GM18502 (cell line): ENCODE data around the gene CLMP.
"Not testable (repeated sequence)": the region's sequence is repeated elsewhere in the genome, so short reads cannot be mapped to it uniquely, and the experiment has no call there.

Source experiments
- ATAC-seq: cut with Tn5 transposase; IDR thresholded peaks from one replicate; pipeline ENCODE4 v1.9.1; 2021; ENCODE audit warnings: mild to moderate bottlenecking; ENCODE audit not compliant: unreplicated experiment, poor library complexity

CLMP gene

GRCh38 chr11:123148965-123149364 is 46.1 kb downstream of the CLMP start:
- ATAC-seq: no peak

DNA sequence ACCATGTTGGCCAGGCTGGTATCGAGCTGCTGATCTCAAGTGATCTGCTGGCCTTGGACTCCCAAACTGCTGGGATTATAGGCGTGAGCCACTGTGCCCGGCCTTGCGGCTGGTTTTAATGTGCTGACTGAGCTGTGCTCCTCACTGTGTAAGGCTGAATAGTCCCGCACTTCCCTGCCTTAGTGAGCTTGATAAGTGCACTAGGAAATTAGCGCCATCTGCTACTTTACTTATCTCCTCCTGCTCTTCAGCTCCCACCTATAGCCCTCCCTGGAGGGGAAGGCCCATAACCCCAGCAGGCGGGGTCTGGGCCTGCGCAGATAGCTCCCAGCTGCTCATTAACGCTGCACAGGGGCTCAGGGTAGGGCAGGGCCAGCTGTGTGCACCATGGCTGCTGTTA is 49.4 kb downstream of the CLMP start:
- ATAC-seq: no peak

- no peak for ATAC-seq
Measured at GRCh38 chr11:123145220-123145619, 49.8 kb downstream of the CLMP start.

DNA sequence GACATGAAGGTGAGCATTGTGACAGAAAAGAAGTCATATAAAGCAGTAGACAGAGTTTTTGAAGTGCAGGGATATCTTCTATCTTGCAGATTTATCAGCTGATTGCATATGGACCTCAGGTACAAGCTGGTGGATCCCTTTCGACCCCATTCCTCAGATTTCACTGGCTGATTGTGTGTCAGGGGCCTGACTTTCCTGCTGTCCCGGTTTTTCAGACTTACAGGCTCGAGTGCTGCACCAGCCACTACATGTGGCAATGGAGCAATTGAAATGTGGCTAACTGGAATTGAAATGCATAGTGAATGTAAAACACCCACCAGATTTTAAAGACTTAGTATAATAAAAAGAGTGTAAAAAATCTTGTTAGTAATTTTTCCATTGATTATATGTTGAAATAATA is 50.3 kb downstream of the CLMP start:
- no peak for ATAC-seq

- ATAC-seq: no peak
Measured at GRCh38 chr11:123143921-123144320, 51.1 kb downstream of the CLMP start.

DNA sequence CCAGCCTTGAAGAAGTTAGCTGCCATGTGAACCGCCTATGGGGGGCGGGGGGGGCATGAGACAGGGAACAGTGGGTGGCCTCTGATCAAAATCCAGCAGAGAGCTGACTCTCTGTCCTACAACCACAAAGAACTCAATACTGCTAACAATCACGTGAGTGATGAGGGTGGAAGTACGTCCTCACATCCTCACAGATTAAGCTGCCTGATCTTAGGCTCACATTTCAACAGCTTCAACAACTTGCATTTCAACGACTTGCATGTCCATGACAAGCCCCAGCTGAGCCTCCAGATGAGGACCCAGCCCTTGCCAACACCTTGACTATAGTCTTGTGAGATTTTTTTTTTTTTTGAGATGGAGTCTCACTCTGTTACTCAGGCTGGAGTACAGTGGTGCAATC is 51.6 kb downstream of the CLMP start:
- ATAC-seq: no peak

DNA sequence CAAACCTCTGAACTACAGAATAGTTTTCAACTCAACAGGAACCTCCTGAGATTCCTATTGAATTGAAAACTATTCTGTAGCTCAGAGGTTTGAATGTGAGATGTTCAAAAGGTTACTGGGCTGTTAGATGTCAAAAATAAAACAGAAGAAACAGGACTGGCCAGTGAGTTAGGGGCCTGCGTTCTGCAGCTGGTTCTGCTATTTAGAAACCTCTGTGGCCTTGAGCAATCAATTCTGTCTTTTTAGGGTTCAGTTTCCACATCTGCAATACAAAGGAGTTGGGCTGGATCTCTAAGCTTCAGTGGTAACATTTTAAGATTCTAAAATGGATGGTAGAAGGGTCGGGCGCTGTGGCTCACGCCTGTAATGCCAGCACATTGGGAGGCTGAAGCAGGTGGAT is 55.8 kb downstream of the CLMP start:
- no peak for ATAC-seq

- ATAC-seq: no peak
Measured at GRCh38 chr11:123137431-123138224, 57.4 kb downstream of the CLMP start.

DNA sequence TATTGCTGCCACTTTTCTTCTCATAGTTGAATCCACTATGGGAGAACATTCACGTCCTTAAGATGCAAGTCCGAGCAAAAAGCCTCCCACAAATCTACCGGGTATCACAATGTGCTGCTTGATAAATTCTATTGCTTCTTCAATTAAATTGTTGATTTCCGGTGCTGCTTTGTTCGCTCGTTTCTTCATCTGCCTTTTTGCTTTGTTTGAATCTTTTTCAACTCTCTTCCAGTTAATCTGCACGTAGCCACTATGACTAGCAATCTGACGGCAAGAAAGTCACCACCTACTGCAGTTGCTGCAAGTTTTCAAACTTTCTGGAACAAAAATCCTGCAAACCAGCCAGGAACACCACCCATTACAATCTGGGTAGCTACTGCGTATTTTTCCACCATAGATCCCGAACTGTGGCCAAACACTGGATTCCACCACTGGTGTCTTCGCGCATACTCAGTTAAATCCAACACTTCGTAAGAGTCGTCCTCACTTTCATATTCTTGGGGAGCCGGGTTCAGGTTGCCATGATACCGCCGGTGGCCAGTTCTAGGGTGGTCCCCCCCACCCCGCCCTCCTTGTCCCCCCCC is 59.1 kb downstream of the CLMP start:
- no peak for ATAC-seq

DNA sequence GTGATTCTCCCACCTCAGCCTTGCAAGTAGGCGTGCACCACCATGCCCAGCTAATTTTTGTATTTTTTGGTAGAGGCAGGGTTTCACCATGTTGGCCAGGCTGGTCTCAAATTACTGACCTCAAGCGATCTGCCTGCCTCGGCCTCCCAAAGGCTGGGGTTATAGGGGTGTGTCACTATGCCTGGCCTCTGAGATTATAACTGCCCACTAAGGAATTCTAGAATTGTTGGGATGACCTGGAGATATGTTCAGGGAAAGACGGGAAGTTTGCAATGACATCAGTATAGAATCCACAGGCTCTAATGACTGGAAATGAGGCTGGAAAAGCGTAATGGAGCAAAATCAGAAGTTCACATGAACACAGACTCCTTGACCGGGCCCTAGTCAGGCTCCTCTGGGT is 62.2 kb downstream of the CLMP start:
- ATAC-seq: no peak

DNA sequence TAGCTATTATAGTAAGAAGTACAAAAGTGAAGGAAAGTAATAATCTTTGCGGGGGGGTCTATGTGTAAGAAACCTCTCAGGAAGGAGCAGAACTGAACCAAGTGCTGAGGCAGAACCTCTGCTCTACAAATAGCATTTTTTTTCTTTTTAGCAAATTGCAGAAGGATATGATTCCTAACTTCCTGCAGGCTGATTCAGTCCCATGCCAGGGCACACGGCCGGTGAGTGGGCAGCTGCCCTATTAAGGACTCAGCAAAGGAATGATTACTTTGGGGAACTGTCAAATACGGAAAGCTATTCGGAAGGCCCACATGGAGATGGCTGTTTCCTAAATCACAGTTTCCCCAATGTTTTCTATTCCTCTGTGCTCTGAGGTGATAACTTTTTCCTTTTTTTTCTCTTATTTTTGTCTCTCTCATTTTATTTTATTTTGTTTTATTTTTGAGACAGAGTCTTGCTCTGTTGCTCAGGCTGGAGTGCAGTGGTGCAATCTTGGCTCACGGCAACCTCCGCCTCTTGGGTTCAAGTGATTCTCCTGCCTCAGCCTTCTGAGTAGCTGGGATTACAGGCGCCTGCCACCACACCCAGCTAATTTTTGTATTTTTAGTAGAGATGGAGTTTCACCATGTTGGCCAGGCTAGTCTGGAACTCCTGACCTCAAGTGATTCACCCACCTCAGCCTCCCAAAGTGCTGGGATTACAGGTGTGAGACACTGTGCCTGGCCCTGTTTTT is 62.8 kb downstream of the CLMP start:
- ATAC-seq: not testable (repeated sequence)

DNA sequence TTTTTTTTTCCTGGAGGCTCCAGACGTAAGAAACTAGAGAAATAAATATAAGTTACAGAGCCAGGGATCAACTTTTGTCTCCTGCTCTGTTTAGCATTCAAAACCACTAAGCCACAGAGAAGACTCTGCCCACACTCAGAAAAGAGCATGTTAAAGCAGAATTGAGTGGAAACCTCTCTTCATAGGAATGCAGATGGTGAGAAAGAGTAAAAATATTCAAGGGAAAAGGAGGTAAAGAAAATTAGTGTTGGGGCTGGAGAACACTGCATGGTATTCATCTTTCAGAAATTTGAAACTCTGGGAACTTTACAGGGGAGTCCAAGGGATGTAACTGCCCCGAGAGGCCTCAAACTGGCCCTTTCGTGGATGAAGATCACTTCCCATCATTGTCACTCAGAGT is 65.1 kb downstream of the CLMP start:
- no peak for ATAC-seq

DNA sequence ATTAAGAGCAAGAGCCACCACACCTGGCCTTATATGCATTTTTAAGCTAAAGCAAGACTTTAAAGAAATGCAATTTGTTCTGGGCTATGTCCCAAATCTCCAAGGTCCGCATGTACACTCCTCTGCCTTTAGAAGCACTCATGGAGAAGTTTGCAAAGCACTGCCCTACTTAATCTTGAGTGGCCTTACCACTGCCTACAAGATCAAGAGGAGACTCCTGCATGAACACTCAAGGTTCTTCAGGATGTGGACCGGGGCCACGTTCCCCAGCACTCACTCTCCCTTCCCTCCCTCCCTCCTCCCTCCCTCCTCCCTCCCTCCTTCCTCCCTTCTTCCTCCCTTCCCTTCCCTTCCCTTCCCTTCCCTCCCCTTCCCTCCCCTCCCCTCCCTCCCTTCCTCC is 69.9 kb downstream of the CLMP start:
- no peak for ATAC-seq

GRCh38 chr11:123122852-123123251 is 72.2 kb downstream of the CLMP start:
- ATAC-seq: no peak

DNA sequence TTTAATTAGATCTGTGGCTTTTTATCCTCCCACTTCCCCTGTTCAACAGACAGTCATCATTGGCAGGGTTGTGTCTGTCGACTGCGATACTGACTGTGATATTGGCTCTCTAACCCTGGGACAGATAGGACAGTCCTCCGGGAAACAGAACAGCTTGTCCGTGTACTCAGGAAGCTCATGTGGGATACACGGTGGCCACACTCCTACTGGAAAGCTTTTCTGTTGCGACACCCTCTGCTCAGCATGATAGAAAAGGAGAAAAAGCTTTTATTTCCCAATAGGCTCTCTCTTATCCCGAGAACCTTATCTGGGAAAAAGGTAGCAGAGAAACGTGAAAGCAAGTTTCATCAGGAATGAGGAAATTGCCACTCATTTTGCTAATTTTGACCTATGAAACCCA is 72.7 kb downstream of the CLMP start:
- no peak for ATAC-seq

DNA sequence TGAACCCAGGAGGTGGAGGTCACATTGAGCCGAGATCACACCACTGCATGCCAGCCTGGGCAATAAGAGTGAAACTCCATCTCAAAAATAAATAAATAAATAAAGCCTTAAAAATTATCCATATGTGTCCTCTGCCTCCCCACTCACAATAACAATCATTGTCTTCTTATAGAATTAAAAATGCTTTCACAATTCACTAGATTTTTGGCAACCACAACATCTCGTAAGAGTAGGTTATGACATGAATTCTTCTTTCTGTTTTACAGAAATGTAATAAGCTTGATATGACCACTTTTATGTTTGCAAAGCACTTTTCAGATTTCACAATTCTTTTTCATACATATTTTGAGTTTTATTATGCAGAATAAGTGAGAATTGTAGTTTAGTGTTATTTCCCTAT is 78.6 kb downstream of the CLMP start:
- no peak for ATAC-seq

DNA sequence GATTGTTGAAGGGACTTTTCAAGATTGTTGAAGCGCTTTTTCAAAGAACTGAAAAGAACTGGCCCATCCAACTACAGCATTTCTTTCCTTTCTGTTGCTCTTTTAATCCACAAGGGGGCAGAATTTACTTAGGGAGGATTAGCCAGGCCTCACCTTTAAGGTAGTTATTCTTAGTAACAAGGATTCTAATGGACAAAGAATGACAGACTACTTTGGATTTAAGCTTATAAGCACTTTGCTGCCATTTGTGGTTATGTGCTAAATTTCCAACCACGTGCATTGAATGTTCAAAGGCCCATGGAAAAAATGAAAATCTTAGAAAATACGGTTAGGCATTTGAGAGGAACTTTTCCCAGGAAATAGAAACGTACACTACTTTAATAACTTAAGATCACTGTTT is 83.6 kb downstream of the CLMP start:
- ATAC-seq: no peak

DNA sequence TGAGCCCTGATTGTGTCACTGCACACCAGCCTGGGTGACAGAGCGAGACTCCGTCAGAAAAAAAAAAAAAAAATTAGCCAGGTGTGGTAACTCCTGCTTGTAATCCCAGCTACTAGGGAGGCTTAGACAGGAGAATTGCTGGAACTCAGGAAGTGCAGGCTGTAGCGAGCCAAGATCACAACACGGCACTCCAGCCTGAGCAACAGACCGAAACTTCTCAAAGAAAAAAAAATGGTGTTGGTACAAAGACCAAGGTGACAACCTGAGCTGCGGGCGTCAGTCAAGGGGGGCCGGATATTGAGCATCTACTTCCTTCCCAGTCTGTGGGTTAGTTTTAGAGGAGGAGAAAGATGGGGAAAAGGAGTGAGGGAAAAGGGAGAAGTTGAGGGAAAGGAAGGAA is 84.7 kb downstream of the CLMP start:
- ATAC-seq: no peak

- ATAC-seq: no peak
Measured at GRCh38 chr11:123107945-123108495, 87.0 kb downstream of the CLMP start.

DNA sequence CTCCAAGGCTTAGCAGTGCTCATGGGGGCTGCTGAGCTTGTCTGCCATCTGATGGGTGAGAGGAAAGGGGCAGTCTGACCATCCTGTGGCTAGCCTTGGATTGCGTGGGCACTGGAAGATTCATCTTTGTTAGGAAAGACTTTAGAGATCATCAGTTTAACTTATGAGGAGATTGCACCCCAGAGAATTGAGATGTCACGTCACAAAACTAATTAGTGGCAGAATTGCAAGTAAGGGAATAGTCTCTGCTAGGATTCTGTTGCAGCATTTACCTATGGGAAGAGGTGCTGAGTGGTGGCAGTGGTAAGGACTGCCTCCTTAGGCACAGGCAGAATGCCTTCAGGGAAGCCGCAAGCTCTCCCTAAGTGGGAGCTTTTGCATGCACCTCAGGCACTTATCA is 90.4 kb downstream of the CLMP start:
- ATAC-seq: no peak

DNA sequence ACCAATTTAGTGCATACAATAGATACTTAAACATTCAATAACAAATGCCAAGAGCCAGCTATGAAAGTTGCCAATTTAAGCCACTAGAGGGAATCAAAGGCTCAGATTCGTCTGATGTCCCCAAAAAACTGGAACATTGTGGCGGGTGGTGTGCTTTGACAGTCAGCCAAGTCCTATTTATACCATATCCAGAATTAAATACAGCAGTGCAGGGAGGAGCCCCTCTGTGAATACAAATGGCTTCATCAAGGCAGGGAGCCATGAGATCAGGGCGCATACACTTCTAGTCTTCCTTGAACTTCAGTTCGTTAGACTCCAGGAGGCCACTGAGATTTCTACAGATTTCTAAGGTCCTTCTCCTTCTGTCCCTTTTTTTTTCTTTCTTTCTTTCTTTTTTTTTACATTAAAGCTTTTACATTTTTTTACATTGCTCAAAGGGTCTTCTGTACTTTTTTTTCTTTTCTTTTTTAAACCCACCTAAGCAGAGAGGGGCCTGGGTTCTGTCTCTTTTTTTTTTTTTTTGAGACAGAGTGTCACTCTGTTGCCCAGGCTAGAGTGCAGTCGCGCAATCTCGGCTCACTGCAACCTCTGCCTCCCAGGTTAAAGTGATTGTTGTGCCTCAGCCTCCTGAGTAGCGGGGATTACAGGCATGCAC is 91.6 kb downstream of the CLMP start:
- ATAC-seq: no peak
